K562 (cell line): Measurements from ENCODE around the gene DENND2C. TPM values are rescaled to one million over a fixed set of nuclear protein-coding genes. Genes with fewer than 3 reads are reported as not detected.
A peak's percentile ranks its signal among the peaks of the same experiment; 100 is the strongest.

Experiments
- ATAC-seq: fragments of 200-7000 bp; cut with Tn5 transposase; 3 replicates; pipeline ENCODE4 v1.9.1; 2020; ENCODE audit warnings: moderate library complexity
- BruUV-seq: library from RNA; stranded (reverse); fragments of 400-500 nt; replicated peaks from 2 replicates; lab custom pipeline; 2021; lab: Mats Ljungman, UMichigan
- CTCF ChIA-PET: fragments of 300-600 bp; formaldehyde crosslinking; extraction: SDS; loops from one replicate; lab custom pipeline; 2021; ENCODE audit warnings: low intra/inter-chr PET ratio; lab: Yijun Ruan, JAX
- POLR2A ChIA-PET: fragments of 300-600, 350-650 bp; sonication (Branson Sonifier 250); formaldehyde crosslinking; extraction: SDS; loops from one replicate; lab custom pipeline; 2021; ENCODE audit warnings: antibody characterized with exemption, inconsistent platforms; lab: Yijun Ruan, JAX
- DNase-seq, 4 experiments: peaks; one replicate each; pipeline versions ENCODE4 v3.0.0 to v3.0.0-alpha.2; 2011 to 2018; ENCODE audit warnings: low spot score in 3 of 4, mixed read lengths in 3 of 4; ENCODE audit errors: extremely low read depth in 1 of 4
- FAIRE-seq: peaks from 2 replicates; lab custom pipeline; 2011; peaks lifted over from hg19 to GRCh38; lab: Jason Lieb, UNC
- H2AFZ ChIP-seq: 2 replicates; pipeline ENCODE4 v1.6.0; 2011; ENCODE audit warnings: low read depth, low read length, control low read depth, inconsistent platforms
- H3K27ac ChIP-seq: fragments of 200-600 bp; 3 replicates; pipeline ENCODE4 v1.8.0; 2011; ENCODE audit warnings: low read depth, mild to moderate bottlenecking, control low read depth, inconsistent platforms, low read length, moderate library complexity, mixed read lengths; ENCODE audit errors: extremely low read depth
- H3K27me3 ChIP-seq, 2 experiments: fragments of 300-600 bp in 1 of 2; 2 replicates in 1 of 2; 3 replicates in 1 of 2; pipeline versions ENCODE4 v1.6.0 to v1.8.0; 2011; ENCODE audit warnings: inconsistent platforms in 2 of 2, low read length in 2 of 2, mild to moderate bottlenecking in 1 of 2, mixed read lengths in 1 of 2, moderate library complexity in 1 of 2; ENCODE audit not compliant: control insufficient read depth in 2 of 2, insufficient read depth in 2 of 2
- H3K36me3 ChIP-seq: fragments of 300-600 bp; 3 replicates; pipeline ENCODE4 v1.8.0; 2011; ENCODE audit warnings: mild to moderate bottlenecking, low read length, inconsistent platforms; ENCODE audit not compliant: control insufficient read depth, insufficient read depth
- H3K4me1 ChIP-seq, 2 experiments: fragments of 200-600 bp in 1 of 2; replicated peaks in 1 of 2; 2 replicates in 1 of 2; 3 replicates in 1 of 2; pipeline versions ENCODE4 v1.5.1 to v1.8.0; 2011; ENCODE audit warnings: inconsistent platforms in 2 of 2, low read length in 2 of 2, mild to moderate bottlenecking in 1 of 2, mixed read lengths in 1 of 2, moderate library complexity in 1 of 2; ENCODE audit not compliant: control insufficient read depth in 2 of 2, insufficient read depth in 2 of 2
- H3K4me2 ChIP-seq: 2 replicates; pipeline ENCODE4 v1.6.1; 2011; ENCODE audit warnings: low read length, control low read depth, inconsistent platforms, mixed read lengths; ENCODE audit not compliant: insufficient read depth
- H3K4me3 ChIP-seq: fragments of 200-600 bp; sonication (generic), shearing (Covaris generic); 2 replicates; pipeline ENCODE4 v1.5.1; 2016; ENCODE audit warnings: control low read depth, inconsistent platforms
- H3K79me2 ChIP-seq: fragments of 200-600 bp; 3 replicates; pipeline ENCODE4 v1.8.0; 2011; ENCODE audit warnings: low read length, inconsistent platforms; ENCODE audit not compliant: control insufficient read depth, insufficient read depth
- H3K9ac ChIP-seq, 2 experiments: 2 replicates each; pipeline versions ENCODE4 v1.6.0 to v1.6.1; 2011; ENCODE audit warnings: low read depth in 2 of 2, low read length in 2 of 2, control low read depth in 1 of 2, inconsistent platforms in 1 of 2, mild to moderate bottlenecking in 1 of 2, mixed read lengths in 1 of 2; ENCODE audit not compliant: insufficient read depth in 1 of 2
- H3K9me1 ChIP-seq: one replicate; pipeline ENCODE4 v1.6.0; 2011; ENCODE audit warnings: inconsistent platforms, mild to moderate bottlenecking, low read length, moderate library complexity; ENCODE audit not compliant: control insufficient read depth, insufficient read depth
- H3K9me3 ChIP-seq: replicated peaks from 2 replicates; pipeline ENCODE4 v1.5.1; 2011; ENCODE audit warnings: low read depth, low read length, inconsistent platforms; ENCODE audit not compliant: control insufficient read depth, insufficient read depth
- H4K20me1 ChIP-seq: replicated peaks from 2 replicates; pipeline ENCODE4 v1.6.1; 2011; ENCODE audit warnings: low read length, inconsistent platforms, mixed read lengths; ENCODE audit not compliant: control insufficient read depth, insufficient read depth
- ATF1 ChIP-seq, 2 experiments: fragments of 450-650 bp in 1 of 2; IDR thresholded peaks; 2 replicates each; pipeline ENCODE4 v1.6.1; 2016; ENCODE audit warnings: missing compliant biosample characterization in 1 of 2, missing genetic modification characterization in 1 of 2
- ELF1 ChIP-seq: fragments of 200-800 bp; sonication (Bioruptor generic); IDR thresholded peaks from 2 replicates; pipeline ENCODE4 v1.6.1; 2016; ENCODE audit warnings: missing genetic modification characterization, missing compliant biosample characterization
- FOSL1 ChIP-seq: fragments of 200-800 bp; sonication (Bioruptor generic); conservative IDR thresholded peaks from 2 replicates; pipeline ENCODE4 v1.6.1; 2016; ENCODE audit warnings: missing genetic modification characterization, missing compliant biosample characterization
- MAZ ChIP-seq, 2 experiments: fragments of 450-650 bp in 1 of 2; sonication (generic) in 1 of 2; formaldehyde crosslinking; IDR thresholded peaks in 1 of 2; conservative IDR thresholded peaks in 1 of 2; 2 replicates each; pipeline versions ENCODE4 v1.4.0 to v1.5.0; 2020; ENCODE audit warnings: mild to moderate bottlenecking in 1 of 2, missing genetic modification reagents in 1 of 2
- MCM5 ChIP-seq: fragments of 450-650 bp; IDR thresholded peaks from 2 replicates; pipeline ENCODE4 v1.6.1; 2016; ENCODE audit warnings: low read depth
- MEIS2 ChIP-seq: fragments of 450-650 bp; IDR thresholded peaks from 2 replicates; pipeline ENCODE4 v1.6.1; 2014; ENCODE audit warnings: mild to moderate bottlenecking; ENCODE audit not compliant: partially characterized antibody
- MTA2 ChIP-seq: fragments of 450-650 bp; IDR thresholded peaks from 2 replicates; pipeline ENCODE4 v1.6.1; 2016; ENCODE audit warnings: low read depth
- NFIC ChIP-seq: fragments of 450-650 bp; IDR thresholded peaks from 2 replicates; pipeline ENCODE4 v1.6.1; 2017; ENCODE audit warnings: mild to moderate bottlenecking, inconsistent platforms
- TCFL5 ChIP-seq: fragments of 250-450 bp; sonication (Bioruptor Pico); conservative IDR thresholded peaks from 2 replicates; pipeline ENCODE4 v1.6.1; 2021; ENCODE audit warnings: mild to moderate bottlenecking, moderate library complexity, matching md5 sums
- ZC3H8 ChIP-seq: fragments of 450-650 bp; IDR thresholded peaks from 2 replicates; pipeline ENCODE4 v1.6.1; 2017
- ZNF444 ChIP-seq: fragments of 250-450 bp; sonication (Bioruptor Pico); IDR thresholded peaks from 2 replicates; pipeline ENCODE4 v1.4.0; 2020; ENCODE audit warnings: mild to moderate bottlenecking, moderate library complexity
- WGBS: fragments of 100-300 bp; shearing (Covaris generic); methylation state at CpG from one replicate; pipeline ENCODE4 v1.1.6; 2016; ENCODE audit warnings: low coverage, mixed read lengths; ENCODE audit not compliant: insufficient coverage; ENCODE audit errors: missing lambda C conversion rate; 5-methylcytosine and 5-hydroxymethylcytosine counted together
- in situ Hi-C: fragments of 300-500 bp; cut with MboI; formaldehyde crosslinking; loops from 4 replicates; pipeline ENCODE4 v1.15.0; 2018; ENCODE audit warnings: inconsistent platforms, mixed read lengths
- intact Hi-C: fragments of 100-400 bp; cut with micrococcal nuclease; formaldehyde crosslinking; loops from 2 replicates; pipeline ENCODE4 v1.14.2; 2022
- polyA plus RNA-seq, 8 experiments: library from polyadenylated mRNA; depleted of rRNA in 4 of 8; stranded (reverse) in 5 of 8; unstranded in 3 of 8; fragments of >200 nt; fragmentation: Nextera tagmentation in 2 of 8; fragmentation: Illumina TruSeq in 1 of 8; extraction: Ambion mirVana in 2 of 8; extraction: Trizol in 1 of 8; gene quantifications; 2 replicates each; pipeline versions ENCODE4 v1.2.1 to v1.2.3, GENCODE V29; 2011 to 2014; ENCODE audit warnings: inconsistent platforms in 1 of 8, missing spikeins in 1 of 8
- total RNA-seq, 7 experiments: library from RNA; depleted of rRNA in 6 of 7; stranded (reverse); fragments of >200 nt in 6 of 7; fragmentation: Illumina TruSeq in 2 of 7; extraction: Trizol in 2 of 7; gene quantifications; 2 replicates each; pipeline versions ENCODE4 v1.2.1 to v1.2.3, GENCODE V29; 2011 to 2021; ENCODE audit warnings: low replicate concordance in 1 of 7
- TF ChIP-seq, protein P1 (sequence below): IDR thresholded peaks from 2 replicates; pipeline ENCODE4 v1.6.1; 2011; ENCODE audit warnings: borderline replicate concordance, low read depth, mild to moderate bottlenecking, moderate library complexity, low read length; ENCODE audit not compliant: insufficient read depth, poor library complexity, severe bottlenecking
- TF ChIP-seq, protein P2 (sequence below): fragments of 450-650 bp; IDR thresholded peaks from 2 replicates; pipeline ENCODE4 v1.6.1; 2016
- TF ChIP-seq, protein P3 (sequence below): fragments of 450-650 bp; IDR thresholded peaks from 2 replicates; pipeline ENCODE4 v1.6.1; 2016; ENCODE audit warnings: mild to moderate bottlenecking

The DENND2C gene
- total and polyA plus RNA-seq, 9 of the 15 experiments (the other 6 are each of a cell fraction or from before 2014, with no cell fraction given): 0.03 to 0.25 (median 0.14) TPM

DNA sequence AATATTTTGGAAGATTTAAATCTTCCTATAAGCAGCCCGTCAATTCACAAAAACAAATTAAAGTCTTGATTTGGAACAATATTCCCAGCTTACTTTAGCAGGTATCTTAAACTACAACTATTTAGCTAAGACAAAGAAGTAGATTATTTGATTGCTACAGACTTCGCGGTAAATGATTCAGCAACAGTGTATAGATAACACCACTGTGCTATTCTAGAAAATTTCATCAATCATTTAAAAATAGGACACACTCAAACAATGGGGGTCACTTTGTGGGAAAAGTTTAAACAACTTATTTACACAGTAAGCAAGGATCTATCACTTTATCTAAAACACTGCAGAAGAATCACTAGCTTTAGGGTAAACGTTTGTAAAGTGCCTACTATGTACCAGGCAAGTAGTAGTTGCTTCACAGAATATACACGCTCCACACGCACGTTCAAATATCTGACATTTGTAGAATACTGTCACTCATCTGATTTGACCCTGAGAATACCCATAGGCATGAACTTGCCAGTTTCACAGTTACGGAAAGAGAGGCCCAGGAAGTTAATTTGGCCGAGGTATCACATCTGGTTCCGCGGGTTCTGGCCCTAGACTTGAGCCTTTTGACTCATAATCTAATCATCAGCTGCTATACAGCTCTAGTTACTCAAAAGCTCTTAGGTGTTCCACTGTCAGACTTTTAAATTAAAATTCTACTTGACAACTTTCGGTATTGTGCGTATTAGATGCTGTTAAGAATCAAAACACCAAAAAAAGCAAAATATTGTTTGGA, 876 bp downstream of the DENND2C start:
- no peaks in the 10 kb centered on the region for H4K20me1 ChIP-seq
- no peaks in the 10 kb centered on the region for H3K9me1 ChIP-seq
- POLR2A ChIA-PET: interaction anchor here (1.4 to 2.2 kb wide), 2 partner anchors 12 to 47 kb away, joined by 5 to 7 read pairs; partner anchors contain the start of gene NRAS
- intact Hi-C loops (no loop called here), in situ Hi-C loops (no loop called here)
- WGBS: 50% methylated on average over 13 of the region's 13 CpGs
- H3K36me3 ChIP-seq: no peaks in the 10 kb centered on the region
- H3K9ac ChIP-seq: no peak overlapping the region; a peak in 1 of 4 replicates
- H2AFZ ChIP-seq: peak overlapping the region; percentile 91
- H3K4me3 ChIP-seq: peak overlapping the region; percentile 45; the same call in 1 of the 2 replicates
- ATAC-seq: no peak
- no peaks in the 10 kb centered on the region for H3K79me2 ChIP-seq
- DNase-seq: no peak
- H3K4me1 ChIP-seq: peaks cover 4 to 13% of the 10 kb centered on the region in 2 experiments; a peak in 3 of 5 replicates
- H3K27me3 ChIP-seq: peaks cover 0 to 11% of the 10 kb centered on the region in 2 experiments; a peak in 2 of 5 replicates
- BruUV-seq: no TSS peak
- no peak for FAIRE-seq
- no peak overlapping the region for H3K27ac ChIP-seq
- CTCF ChIA-PET: no interaction called here
- H3K4me2 ChIP-seq: peak overlapping the region; percentile 81; the same call in 1 of the 2 replicates
- H3K9me3 ChIP-seq: no peaks in the 10 kb centered on the region
- TF ChIP-seq ATF1 (CRISPR knock-in tag; IDR thresholded peaks at IDR 0.05): no peak
- no peak for TF ChIP-seq ATF1 (tag; IDR thresholded peaks at IDR 0.05)
- TF ChIP-seq, protein P1, sequence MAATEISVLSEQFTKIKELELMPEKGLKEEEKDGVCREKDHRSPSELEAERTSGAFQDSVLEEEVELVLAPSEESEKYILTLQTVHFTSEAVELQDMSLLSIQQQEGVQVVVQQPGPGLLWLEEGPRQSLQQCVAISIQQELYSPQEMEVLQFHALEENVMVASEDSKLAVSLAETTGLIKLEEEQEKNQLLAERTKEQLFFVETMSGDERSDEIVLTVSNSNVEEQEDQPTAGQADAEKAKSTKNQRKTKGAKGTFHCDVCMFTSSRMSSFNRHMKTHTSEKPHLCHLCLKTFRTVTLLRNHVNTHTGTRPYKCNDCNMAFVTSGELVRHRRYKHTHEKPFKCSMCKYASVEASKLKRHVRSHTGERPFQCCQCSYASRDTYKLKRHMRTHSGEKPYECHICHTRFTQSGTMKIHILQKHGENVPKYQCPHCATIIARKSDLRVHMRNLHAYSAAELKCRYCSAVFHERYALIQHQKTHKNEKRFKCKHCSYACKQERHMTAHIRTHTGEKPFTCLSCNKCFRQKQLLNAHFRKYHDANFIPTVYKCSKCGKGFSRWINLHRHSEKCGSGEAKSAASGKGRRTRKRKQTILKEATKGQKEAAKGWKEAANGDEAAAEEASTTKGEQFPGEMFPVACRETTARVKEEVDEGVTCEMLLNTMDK: no peak
- TF ChIP-seq NFIC: no peak
- TF ChIP-seq, protein P2, sequence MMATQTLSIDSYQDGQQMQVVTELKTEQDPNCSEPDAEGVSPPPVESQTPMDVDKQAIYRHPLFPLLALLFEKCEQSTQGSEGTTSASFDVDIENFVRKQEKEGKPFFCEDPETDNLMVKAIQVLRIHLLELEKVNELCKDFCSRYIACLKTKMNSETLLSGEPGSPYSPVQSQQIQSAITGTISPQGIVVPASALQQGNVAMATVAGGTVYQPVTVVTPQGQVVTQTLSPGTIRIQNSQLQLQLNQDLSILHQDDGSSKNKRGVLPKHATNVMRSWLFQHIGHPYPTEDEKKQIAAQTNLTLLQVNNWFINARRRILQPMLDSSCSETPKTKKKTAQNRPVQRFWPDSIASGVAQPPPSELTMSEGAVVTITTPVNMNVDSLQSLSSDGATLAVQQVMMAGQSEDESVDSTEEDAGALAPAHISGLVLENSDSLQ: no peak
- TF ChIP-seq ZNF444 (CRISPR knock-in tag): no peak
- TF ChIP-seq ELF1 (tag): no peak
- no peak for TF ChIP-seq MTA2
- no peak for TF ChIP-seq MAZ (CRISPR knock-in tag; conservative IDR thresholded peaks at IDR 0.05 in 1 of 2, IDR thresholded peaks at IDR 0.05 in 1 of 2)
- no peak for TF ChIP-seq MCM5
- no peak for TF ChIP-seq TCFL5
- peak; percentile 51 for TF ChIP-seq MEIS2
- TF ChIP-seq FOSL1 (tag): 0 out of 2 replicates have a peak, but pooled peaks have one; percentile 12
- TF ChIP-seq, protein P3, sequence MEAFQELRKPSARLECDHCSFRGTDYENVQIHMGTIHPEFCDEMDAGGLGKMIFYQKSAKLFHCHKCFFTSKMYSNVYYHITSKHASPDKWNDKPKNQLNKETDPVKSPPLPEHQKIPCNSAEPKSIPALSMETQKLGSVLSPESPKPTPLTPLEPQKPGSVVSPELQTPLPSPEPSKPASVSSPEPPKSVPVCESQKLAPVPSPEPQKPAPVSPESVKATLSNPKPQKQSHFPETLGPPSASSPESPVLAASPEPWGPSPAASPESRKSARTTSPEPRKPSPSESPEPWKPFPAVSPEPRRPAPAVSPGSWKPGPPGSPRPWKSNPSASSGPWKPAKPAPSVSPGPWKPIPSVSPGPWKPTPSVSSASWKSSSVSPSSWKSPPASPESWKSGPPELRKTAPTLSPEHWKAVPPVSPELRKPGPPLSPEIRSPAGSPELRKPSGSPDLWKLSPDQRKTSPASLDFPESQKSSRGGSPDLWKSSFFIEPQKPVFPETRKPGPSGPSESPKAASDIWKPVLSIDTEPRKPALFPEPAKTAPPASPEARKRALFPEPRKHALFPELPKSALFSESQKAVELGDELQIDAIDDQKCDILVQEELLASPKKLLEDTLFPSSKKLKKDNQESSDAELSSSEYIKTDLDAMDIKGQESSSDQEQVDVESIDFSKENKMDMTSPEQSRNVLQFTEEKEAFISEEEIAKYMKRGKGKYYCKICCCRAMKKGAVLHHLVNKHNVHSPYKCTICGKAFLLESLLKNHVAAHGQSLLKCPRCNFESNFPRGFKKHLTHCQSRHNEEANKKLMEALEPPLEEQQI: no peak
- no peak for TF ChIP-seq ZC3H8
